Measurements from ENCODE around the gene ASIC2. TPM values are rescaled to one million over a fixed set of nuclear protein-coding genes. Genes with fewer than 3 reads are reported as not detected.

Gene ASIC2
- total and polyA plus RNA-seq, 7 donors: 0.01 TPM; not detected in 6

DNA sequence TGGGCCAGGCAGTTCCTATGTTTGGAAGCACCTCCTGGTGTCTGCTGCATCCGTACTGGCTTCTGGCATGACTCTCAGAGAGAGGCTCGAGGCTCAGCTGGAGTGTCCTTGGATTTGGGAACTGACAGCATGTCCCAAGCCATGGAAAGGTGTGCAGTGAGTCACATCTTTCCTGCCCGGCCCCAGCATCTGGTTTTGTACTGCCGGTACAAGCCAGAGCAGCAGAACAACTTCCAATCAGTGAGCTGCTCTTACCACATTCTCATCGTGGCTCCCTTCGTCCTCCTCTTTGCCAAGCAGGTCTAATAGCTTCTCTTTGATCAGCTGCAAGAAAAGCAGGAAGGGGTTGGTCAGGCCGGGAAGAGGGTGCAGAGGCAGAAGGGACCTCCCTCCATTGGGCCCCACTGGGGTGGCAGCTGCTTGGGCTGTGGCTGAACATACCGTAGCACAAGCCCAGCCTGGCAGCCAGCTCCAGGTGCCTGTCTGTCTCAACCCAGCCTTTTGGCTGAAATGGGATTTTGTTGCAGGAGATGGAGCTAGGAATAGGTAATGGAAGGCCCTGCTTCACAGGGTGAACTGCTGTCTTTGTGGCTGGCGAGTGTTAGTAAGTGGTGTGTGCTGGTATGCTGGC is 277.3 kb downstream of the ASIC2 start:
- H3K4me1 ChIP-seq: no peaks in the 10 kb centered on the region
- ATAC-seq (no peak), DNase-seq (no peak)
- intact Hi-C loops (cut with DNase I): no loop called here
- H3K4me3 ChIP-seq: no peak overlapping the region
- H3K27ac ChIP-seq: no peak overlapping the region
- H3K27me3 ChIP-seq (ENCODE audit: insufficient read depth in 3 of 3, low read length in 2 of 3): peaks cover 0 to 5% (median 0%) of the 10 kb centered on the region in 3 donors
- 49 to 59% (median 58%) methylated on average over 9 of the region's 9 CpGs for WGBS, 3 donors
- TF ChIP-seq, protein P1, sequence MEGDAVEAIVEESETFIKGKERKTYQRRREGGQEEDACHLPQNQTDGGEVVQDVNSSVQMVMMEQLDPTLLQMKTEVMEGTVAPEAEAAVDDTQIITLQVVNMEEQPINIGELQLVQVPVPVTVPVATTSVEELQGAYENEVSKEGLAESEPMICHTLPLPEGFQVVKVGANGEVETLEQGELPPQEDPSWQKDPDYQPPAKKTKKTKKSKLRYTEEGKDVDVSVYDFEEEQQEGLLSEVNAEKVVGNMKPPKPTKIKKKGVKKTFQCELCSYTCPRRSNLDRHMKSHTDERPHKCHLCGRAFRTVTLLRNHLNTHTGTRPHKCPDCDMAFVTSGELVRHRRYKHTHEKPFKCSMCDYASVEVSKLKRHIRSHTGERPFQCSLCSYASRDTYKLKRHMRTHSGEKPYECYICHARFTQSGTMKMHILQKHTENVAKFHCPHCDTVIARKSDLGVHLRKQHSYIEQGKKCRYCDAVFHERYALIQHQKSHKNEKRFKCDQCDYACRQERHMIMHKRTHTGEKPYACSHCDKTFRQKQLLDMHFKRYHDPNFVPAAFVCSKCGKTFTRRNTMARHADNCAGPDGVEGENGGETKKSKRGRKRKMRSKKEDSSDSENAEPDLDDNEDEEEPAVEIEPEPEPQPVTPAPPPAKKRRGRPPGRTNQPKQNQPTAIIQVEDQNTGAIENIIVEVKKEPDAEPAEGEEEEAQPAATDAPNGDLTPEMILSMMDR (IDR thresholded peaks at IDR 0.05): no peak
- no peaks in the 10 kb centered on the region for H3K9me3 ChIP-seq
- no peaks in the 10 kb centered on the region for H3K36me3 ChIP-seq (ENCODE audit: insufficient read depth in 1 of 2, low read depth in 1 of 2)

DNA sequence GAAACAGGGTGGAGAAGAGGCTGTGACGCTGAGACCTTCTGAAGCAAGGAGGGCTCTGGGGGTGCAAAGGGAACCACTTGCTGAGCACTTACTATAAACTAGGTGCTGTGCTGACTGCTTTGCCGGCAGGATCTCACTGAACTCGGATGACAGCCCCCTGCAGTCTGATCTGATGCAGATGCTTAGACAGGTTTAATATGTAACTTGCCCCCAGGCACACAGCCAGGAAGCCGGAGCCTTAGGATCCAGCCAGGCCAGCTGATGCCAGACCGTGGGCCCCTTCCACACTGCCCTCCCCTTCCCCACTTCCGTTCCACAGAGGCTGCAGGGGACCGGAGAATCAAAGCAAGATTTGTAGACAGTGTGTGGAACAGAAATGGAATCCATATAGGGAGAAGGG is 278.3 kb downstream of the ASIC2 start:
- DNase-seq (no peak), ATAC-seq (no peak)
- 29 to 37% (median 30%) methylated on average over 7 of the region's 7 CpGs for WGBS, 3 donors
- TF ChIP-seq, protein P1 (IDR thresholded peaks at IDR 0.05): no peak
- Histone ChIP-seq H3K36me3 (ENCODE audit: insufficient read depth in 1 of 2, low read depth in 1 of 2) (no peaks in the 10 kb centered on the region), H3K27me3 (ENCODE audit: insufficient read depth in 3 of 3, low read length in 2 of 3) (peaks cover 0 to 5% (median 0%) of the 10 kb centered on the region in 3 donors), H3K4me3 (no peak overlapping the region), H3K27ac (no peak overlapping the region), H3K4me1 (no peaks in the 10 kb centered on the region), H3K9me3 (no peaks in the 10 kb centered on the region)
- intact Hi-C loops (cut with DNase I): no loop called here

DNA sequence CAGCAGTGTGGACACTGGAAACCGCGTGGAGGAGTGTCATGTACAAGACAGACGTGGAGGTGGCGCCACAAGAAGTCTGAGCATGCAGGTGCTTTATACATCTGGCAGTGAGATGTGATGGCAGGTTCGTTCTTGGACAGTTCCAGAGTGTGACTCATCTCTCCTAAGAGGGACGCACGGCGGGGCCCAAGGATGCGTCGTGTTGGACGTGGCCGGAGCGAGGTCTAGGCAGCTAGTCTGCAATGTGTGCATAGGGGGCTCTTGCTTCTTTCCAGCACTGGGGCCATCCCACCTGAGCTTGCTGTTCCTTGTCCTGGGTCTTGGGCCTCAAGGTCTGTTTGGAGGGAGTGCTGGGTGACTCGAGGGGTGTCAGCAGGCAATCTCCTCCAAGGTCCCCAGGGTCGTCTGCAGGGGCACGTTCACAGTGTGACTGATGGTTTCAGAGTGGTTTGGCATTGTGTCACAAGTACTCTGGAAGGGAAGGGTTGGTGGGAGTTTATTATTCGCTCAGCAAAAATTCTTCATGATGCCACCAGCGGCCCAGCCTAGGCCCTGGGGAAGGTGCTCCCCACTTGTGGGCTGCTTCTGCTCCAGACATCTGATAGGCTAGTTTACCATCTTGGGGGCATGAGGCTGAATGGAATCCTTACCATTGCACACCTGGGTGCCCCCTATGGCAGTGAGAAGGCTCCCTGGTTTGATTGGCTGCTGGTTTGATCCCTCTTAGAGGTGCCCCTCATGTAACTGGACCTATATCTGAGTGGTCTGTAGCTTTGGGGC is 279.3 kb downstream of the ASIC2 start:
- Histone ChIP-seq H3K9me3 (no peaks in the 10 kb centered on the region), H3K27ac (no peak overlapping the region), H3K27me3 (ENCODE audit: insufficient read depth in 3 of 3, low read length in 2 of 3) (peaks cover 0 to 5% (median 0%) of the 10 kb centered on the region in 3 donors), H3K36me3 (ENCODE audit: insufficient read depth in 1 of 2, low read depth in 1 of 2) (no peaks in the 10 kb centered on the region), H3K4me1 (no peaks in the 10 kb centered on the region), H3K4me3 (no peak overlapping the region)
- intact Hi-C loops (cut with DNase I): no loop called here
- WGBS, 3 donors: 80 to 82% (median 80%) methylated on average over 18 of the region's 18 CpGs
- no peak for ATAC-seq
- no peak for DNase-seq
- TF ChIP-seq, protein P1 (IDR thresholded peaks at IDR 0.05): no peak

DNA sequence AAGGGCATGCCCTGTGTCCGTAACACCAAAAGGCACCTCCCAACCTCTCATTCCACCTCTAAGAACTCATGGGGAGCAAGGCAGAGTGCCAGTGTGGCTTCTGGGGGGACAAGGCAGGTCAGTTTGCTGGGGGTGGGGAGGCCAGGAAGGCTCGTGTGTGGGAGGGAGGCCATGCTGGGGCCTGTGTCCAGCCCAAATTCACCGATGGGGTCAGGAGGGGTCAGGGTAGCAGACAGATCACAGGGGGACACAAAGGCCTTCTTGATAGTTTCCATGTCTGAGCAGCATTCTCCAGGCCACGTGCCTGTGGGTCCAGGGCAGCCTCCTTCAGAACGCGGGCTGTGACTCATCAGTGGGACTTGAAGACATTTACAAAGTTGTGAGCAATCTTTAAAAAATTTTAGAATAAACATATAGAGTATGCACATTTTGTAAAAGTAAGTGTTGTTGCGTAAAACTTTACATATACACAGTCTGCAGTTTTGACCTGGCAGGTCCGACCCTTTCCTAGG is 280.5 kb downstream of the ASIC2 start:
- Histone ChIP-seq H3K4me3 (no peak overlapping the region), H3K27ac (no peak overlapping the region), H3K9me3 (no peaks in the 10 kb centered on the region), H3K27me3 (ENCODE audit: insufficient read depth in 3 of 3, low read length in 2 of 3) (peaks cover 0 to 5% (median 0%) of the 10 kb centered on the region in 3 donors), H3K4me1 (no peaks in the 10 kb centered on the region), H3K36me3 (ENCODE audit: insufficient read depth in 1 of 2, low read depth in 1 of 2) (no peaks in the 10 kb centered on the region)
- DNase-seq: no peak
- intact Hi-C loops (cut with DNase I): no loop called here
- TF ChIP-seq, protein P1 (IDR thresholded peaks at IDR 0.05): no peak
- no peak for ATAC-seq
- 78 to 85% (median 80%) methylated on average over 8 of the region's 8 CpGs for WGBS, 3 donors
